ENCODE results near the gene GRID2. TPM values are rescaled to one million over a fixed set of nuclear protein-coding genes. Genes with fewer than 3 reads are reported as not detected.

Gene GRID2
- total RNA-seq, 1 donor from 2014 or later = not detected

GRCh38 chr4:92970996-92971395, 667.2 kb downstream of the GRID2 start:
- peaks cover 21% of the 10 kb centered on the region for H3K9me3 ChIP-seq (replicated peaks)
- intact Hi-C loops (cut with micrococcal nuclease) = no loop called here
- H3K36me3 ChIP-seq = no peaks in the 10 kb centered on the region
- TF ChIP-seq CTCF (IDR thresholded peaks at IDR 0.05; ENCODE audit: borderline replicate concordance) = no peak
- H3K4me1 ChIP-seq = no peaks in the 10 kb centered on the region
- no peak overlapping the region for H3K27ac ChIP-seq (replicated peaks)
- DNase-seq = no peak
- no peaks in the 10 kb centered on the region for H3K27me3 ChIP-seq (ENCODE audit: low read depth)
- H3K4me3 ChIP-seq = no peak overlapping the region

GRCh38 chr4:92988301-92988700, 684.5 kb downstream of the GRID2 start:
- no peaks in the 10 kb centered on the region for H3K36me3 ChIP-seq
- H3K4me1 ChIP-seq = no peaks in the 10 kb centered on the region
- no peak overlapping the region for H3K27ac ChIP-seq (replicated peaks)
- no peak for DNase-seq
- no peak for TF ChIP-seq CTCF (IDR thresholded peaks at IDR 0.05; ENCODE audit: borderline replicate concordance)
- H3K4me3 ChIP-seq = no peak overlapping the region
- intact Hi-C loops (cut with micrococcal nuclease) = no loop called here
- no peaks in the 10 kb centered on the region for H3K27me3 ChIP-seq (ENCODE audit: low read depth)
- no peaks in the 10 kb centered on the region for H3K9me3 ChIP-seq (replicated peaks)

- Histone ChIP-seq H3K4me1 (no peaks in the 10 kb centered on the region), H3K27ac (replicated peaks) (no peak overlapping the region), H3K9me3 (replicated peaks) (no peaks in the 10 kb centered on the region), H3K36me3 (no peaks in the 10 kb centered on the region), H3K4me3 (no peak overlapping the region), H3K27me3 (ENCODE audit: low read depth) (no peaks in the 10 kb centered on the region)
- no peak for DNase-seq
- intact Hi-C loops (cut with micrococcal nuclease) = no loop called here
- no peak for TF ChIP-seq CTCF (IDR thresholded peaks at IDR 0.05; ENCODE audit: borderline replicate concordance)
These were observed 689.0 kb downstream of the GRID2 start for GRCh38 chr4:92992758-92993157.

- no peaks in the 10 kb centered on the region for H3K4me1 ChIP-seq
These were observed 691.0 kb downstream of the GRID2 start for GRCh38 chr4:92994727-92995126.

GRCh38 chr4:92996533-92996932, 692.8 kb downstream of the GRID2 start:
- H3K36me3 ChIP-seq = no peaks in the 10 kb centered on the region
- intact Hi-C loops (cut with micrococcal nuclease) = no loop called here
- no peak overlapping the region for H3K4me3 ChIP-seq
- H3K4me1 ChIP-seq = no peaks in the 10 kb centered on the region
- no peak overlapping the region for H3K27ac ChIP-seq (replicated peaks)
- H3K27me3 ChIP-seq (ENCODE audit: low read depth) = no peaks in the 10 kb centered on the region
- no peak for TF ChIP-seq CTCF (IDR thresholded peaks at IDR 0.05; ENCODE audit: borderline replicate concordance)
- no peaks in the 10 kb centered on the region for H3K9me3 ChIP-seq (replicated peaks)
- no peak for DNase-seq

More at GRCh38 chr4:92994727-92995126, 691.0 kb downstream of the GRID2 start:
- TF ChIP-seq CTCF (IDR thresholded peaks at IDR 0.05; ENCODE audit: borderline replicate concordance) = no peak
- no peaks in the 10 kb centered on the region for H3K36me3 ChIP-seq
- no peak overlapping the region for H3K4me3 ChIP-seq
- H3K9me3 ChIP-seq (replicated peaks) = no peaks in the 10 kb centered on the region
- no peak for DNase-seq
- intact Hi-C loops (cut with micrococcal nuclease) = no loop called here
- no peaks in the 10 kb centered on the region for H3K27me3 ChIP-seq (ENCODE audit: low read depth)
- no peak overlapping the region for H3K27ac ChIP-seq (replicated peaks)

- TF ChIP-seq CTCF (IDR thresholded peaks at IDR 0.05; ENCODE audit: borderline replicate concordance) = no peak
- H3K4me1 ChIP-seq = no peaks in the 10 kb centered on the region
- H3K27ac ChIP-seq (replicated peaks) = no peak overlapping the region
- no peak overlapping the region for H3K4me3 ChIP-seq
- DNase-seq = no peak
- H3K9me3 ChIP-seq (replicated peaks) = no peaks in the 10 kb centered on the region
- intact Hi-C loops (cut with micrococcal nuclease) = no loop called here
- H3K36me3 ChIP-seq = no peaks in the 10 kb centered on the region
- H3K27me3 ChIP-seq (ENCODE audit: low read depth) = no peaks in the 10 kb centered on the region
These were observed 697.1 kb downstream of the GRID2 start for GRCh38 chr4:93000910-93001309.

Measured in left ventricle myocardium inferior (tissue), 1 donor.